Measurements from ENCODE around the gene SLC44A1. TPM values are rescaled to one million over a fixed set of nuclear protein-coding genes. Genes with fewer than 3 reads are reported as not detected.

The SLC44A1 gene
- total RNA-seq, 1 experiment from 2014 or later, result 15.2 TPM

GRCh38 chr9:105452185-105452584 is 207.7 kb downstream of the SLC44A1 start:
- no peak for TF ChIP-seq CTCF (IDR thresholded peaks at IDR 0.05; ENCODE audit: unreplicated experiment)
- no peak overlapping the region for H3K27ac Mint-ChIP-seq (ENCODE audit: low read depth, unreplicated experiment)
- BruUV-seq (replicated peaks), result no TSS peak
- CTCF ChIA-PET, result interaction anchor here (0.6 to 1.5 kb wide), 4 partner anchors 12 to 266 kb away, joined by 3 to 5 read pairs (median 4); no protein-coding TSS in a partner anchor
- H3K27me3 Mint-ChIP-seq (ENCODE audit: insufficient read depth, unreplicated experiment), result no peaks in the 10 kb centered on the region
- no peak for DNase-seq (ENCODE audit: unreplicated experiment)
- H3K4me3 Mint-ChIP-seq (ENCODE audit: unreplicated experiment), result peak overlapping the region; percentile 4
- H3K9me3 Mint-ChIP-seq (ENCODE audit: unreplicated experiment), result no peaks in the 10 kb centered on the region
- H3K36me3 Mint-ChIP-seq (ENCODE audit: insufficient read depth, unreplicated experiment), result peaks cover 5% of the 10 kb centered on the region
- intact Hi-C loops (cut with micrococcal nuclease), result no loop called here
- peaks cover 14% of the 10 kb centered on the region for H3K4me1 Mint-ChIP-seq (ENCODE audit: insufficient read depth, unreplicated experiment)
- POLR2A ChIA-PET, result interaction anchor here (1.2 kb wide), 1 partner anchor 11 kb away, joined by 5 read pairs; no protein-coding TSS in a partner anchor

DNA sequence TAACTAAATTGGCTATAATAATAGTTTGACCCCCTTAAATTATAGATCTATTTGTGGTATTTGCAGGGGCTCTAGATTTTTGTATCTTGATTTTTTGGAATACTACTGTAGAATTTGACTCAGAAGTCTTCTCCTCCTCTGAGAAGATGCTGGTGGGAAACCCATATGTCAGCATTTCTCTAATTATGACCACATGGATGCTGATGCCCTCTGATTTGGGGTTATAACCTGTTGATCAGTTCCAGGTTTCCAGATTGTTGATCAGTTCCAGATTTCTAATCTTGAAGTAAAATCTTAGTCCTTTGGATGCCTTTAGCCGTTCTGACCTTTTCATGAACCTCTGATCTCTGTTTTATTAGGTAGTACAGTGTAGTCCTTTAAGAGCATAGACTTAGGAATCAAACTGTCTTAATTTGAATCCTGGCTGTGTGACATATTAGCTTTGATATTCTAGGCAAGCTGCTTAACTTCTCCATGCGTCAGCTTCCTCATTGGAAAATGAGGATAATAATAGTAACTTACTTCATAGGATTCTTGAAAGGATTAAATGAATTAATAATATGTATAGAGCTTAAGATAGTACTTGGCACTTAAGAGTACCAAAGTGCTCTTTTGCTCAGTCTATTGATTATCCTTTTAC is 211.5 kb downstream of the SLC44A1 start:
- peaks cover 5% of the 10 kb centered on the region for H3K4me1 Mint-ChIP-seq (ENCODE audit: insufficient read depth, unreplicated experiment)

DNA sequence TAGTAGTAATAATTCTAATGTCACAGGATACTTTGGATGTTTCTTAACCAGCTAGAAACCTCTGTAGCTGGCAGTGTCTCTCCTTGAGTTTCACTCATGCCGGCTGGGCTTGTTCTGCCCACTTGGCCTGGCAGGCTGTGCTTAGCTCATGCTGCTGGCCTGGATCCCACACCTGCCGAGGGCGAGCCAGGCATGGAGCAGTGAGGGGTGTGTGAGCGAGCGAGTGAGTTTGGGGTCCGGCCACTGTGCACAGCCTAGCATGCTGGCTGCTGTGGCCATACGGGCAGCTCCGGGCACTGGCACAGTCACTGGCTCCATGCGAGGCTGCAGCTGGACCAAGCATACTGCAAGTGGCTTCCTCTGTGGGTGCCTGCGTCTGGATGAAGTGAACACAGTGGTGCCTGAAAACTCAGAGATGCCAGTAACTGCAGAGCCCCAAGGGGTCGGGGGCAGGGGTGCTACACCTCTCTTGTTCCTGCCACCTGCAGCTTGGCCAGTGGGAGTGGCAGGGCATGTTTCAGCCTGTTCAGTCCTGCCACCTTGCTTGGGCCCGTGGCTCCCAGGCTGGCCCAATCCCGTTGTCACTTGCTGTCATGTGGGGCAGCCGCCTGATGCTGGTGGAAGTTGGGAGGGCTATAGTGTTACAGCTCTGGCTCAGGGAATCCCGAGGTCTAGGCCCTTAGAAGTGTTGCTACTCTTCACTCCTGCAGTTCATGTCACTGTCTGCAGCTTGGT is 213.3 kb downstream of the SLC44A1 start:
- DNase-seq (ENCODE audit: unreplicated experiment), result no peak
- Mint-ChIP-seq H3K9me3 (ENCODE audit: unreplicated experiment) (peaks cover 9% of the 10 kb centered on the region), H3K27me3 (ENCODE audit: insufficient read depth, unreplicated experiment) (no peaks in the 10 kb centered on the region), H3K36me3 (ENCODE audit: insufficient read depth, unreplicated experiment) (peaks cover 5% of the 10 kb centered on the region), H3K27ac (ENCODE audit: low read depth, unreplicated experiment) (no peak overlapping the region), H3K4me1 (ENCODE audit: insufficient read depth, unreplicated experiment) (no peaks in the 10 kb centered on the region), H3K4me3 (ENCODE audit: unreplicated experiment) (no peak overlapping the region)
- POLR2A ChIA-PET, result no interaction called here
- intact Hi-C loops (cut with micrococcal nuclease), result no loop called here
- TF ChIP-seq CTCF (IDR thresholded peaks at IDR 0.05; ENCODE audit: unreplicated experiment), result no peak
- CTCF ChIA-PET, result interaction anchor here (0.5 to 0.8 kb wide), 2 partner anchors 26 to 91 kb away, joined by 3 read pairs; no protein-coding TSS in a partner anchor
- BruUV-seq (replicated peaks), result no TSS peak

More for the DNA sequence above, 211.5 kb downstream of the SLC44A1 start:
- no TSS peak for BruUV-seq (replicated peaks)
- CTCF ChIA-PET, result interaction anchor here (0.7 kb wide), 1 partner anchor 444 kb away, joined by 3 read pairs; no protein-coding TSS in a partner anchor
- H3K27me3 Mint-ChIP-seq (ENCODE audit: insufficient read depth, unreplicated experiment), result no peaks in the 10 kb centered on the region
- DNase-seq (ENCODE audit: unreplicated experiment), result no peak
- no peak for TF ChIP-seq CTCF (IDR thresholded peaks at IDR 0.05; ENCODE audit: unreplicated experiment)
- H3K27ac Mint-ChIP-seq (ENCODE audit: low read depth, unreplicated experiment), result no peak overlapping the region
- peaks cover 5% of the 10 kb centered on the region for H3K36me3 Mint-ChIP-seq (ENCODE audit: insufficient read depth, unreplicated experiment)
- POLR2A ChIA-PET, result no interaction called here
- H3K4me3 Mint-ChIP-seq (ENCODE audit: unreplicated experiment), result no peak overlapping the region
- intact Hi-C loops (cut with micrococcal nuclease), result no loop called here
- H3K9me3 Mint-ChIP-seq (ENCODE audit: unreplicated experiment), result peaks cover 9% of the 10 kb centered on the region

- Mint-ChIP-seq H3K4me3 (ENCODE audit: unreplicated experiment) (no peak overlapping the region), H3K9me3 (ENCODE audit: unreplicated experiment) (peaks cover 9% of the 10 kb centered on the region), H3K27me3 (ENCODE audit: insufficient read depth, unreplicated experiment) (no peaks in the 10 kb centered on the region), H3K27ac (ENCODE audit: low read depth, unreplicated experiment) (no peak overlapping the region), H3K4me1 (ENCODE audit: insufficient read depth, unreplicated experiment) (no peaks in the 10 kb centered on the region), H3K36me3 (ENCODE audit: insufficient read depth, unreplicated experiment) (peaks cover 5% of the 10 kb centered on the region)
- CTCF ChIA-PET, result no interaction called here
- intact Hi-C loops (cut with micrococcal nuclease), result no loop called here
- no peak for DNase-seq (ENCODE audit: unreplicated experiment)
- no TSS peak for BruUV-seq (replicated peaks)
- POLR2A ChIA-PET, result interaction anchor here (2.1 kb wide), 1 partner anchor 9 kb away, joined by 5 read pairs; no protein-coding TSS in a partner anchor
- no peak for TF ChIP-seq CTCF (IDR thresholded peaks at IDR 0.05; ENCODE audit: unreplicated experiment)
Measured at GRCh38 chr9:105458404-105458803, 214.0 kb downstream of the SLC44A1 start.

All from MCF 10A (cell line).